Naive thymus-derived CD4-positive, alpha-beta T cell (primary cell): ENCODE data around the gene DNAJB11. TPM values are rescaled to one million over a fixed set of nuclear protein-coding genes. Genes with fewer than 3 reads are reported as not detected.

Source experiments
- ATAC-seq: fragments of 150-1000 bp; cut with Tn5 transposase; 2 replicates; pipeline ENCODE4 v1.10.0; 2021; ENCODE audit warnings: mild to moderate bottlenecking, moderate library complexity
- CTCF ChIA-PET: fragments of 350-600 bp; sonication (Branson Sonifier 250); formaldehyde crosslinking; loops from one replicate; lab custom pipeline; 2021; ENCODE audit warnings: antibody characterized with exemption; lab: Charles Lee
- POLR2A ChIA-PET: fragments of 350-600 bp; sonication (Branson Sonifier 250); formaldehyde crosslinking; loops from one replicate; lab custom pipeline; 2021; ENCODE audit warnings: antibody characterized with exemption, inconsistent platforms; lab: Charles Lee
- DNase-seq, 9 donors: peaks; one replicate each; pipeline versions ENCODE4 v3.0.0 to v3.0.0-alpha.2; 2020 to 2022; ENCODE audit warnings: mixed read lengths in 1 of 9
- H3K27ac ChIP-seq: one replicate; pipeline ENCODE4 v1.7.0; 2013; ENCODE audit warnings: mild to moderate bottlenecking, low read depth, low read length, moderate library complexity
- H3K27me3 ChIP-seq, 2 donors: one replicate each; pipeline ENCODE4 v1.7.0; 2013; ENCODE audit warnings: low read length in 2 of 2, mild to moderate bottlenecking in 2 of 2, moderate library complexity in 2 of 2; ENCODE audit not compliant: control insufficient read depth in 2 of 2, insufficient read depth in 2 of 2
- H3K36me3 ChIP-seq, 3 experiments: 1 replicate in 2 of 3; 2 replicates in 1 of 3; pipeline ENCODE4 v1.7.0; 2013; ENCODE audit warnings: low read length in 3 of 3, mild to moderate bottlenecking in 3 of 3, moderate library complexity in 1 of 3; ENCODE audit not compliant: insufficient read depth in 3 of 3, control insufficient read depth in 2 of 3
- H3K4me1 ChIP-seq, 2 donors: one replicate each; pipeline ENCODE4 v1.7.0; 2013; ENCODE audit warnings: low read length in 2 of 2, mild to moderate bottlenecking in 2 of 2, moderate library complexity in 1 of 2; ENCODE audit not compliant: control insufficient read depth in 2 of 2, insufficient read depth in 2 of 2
- H3K4me3 ChIP-seq: 2 replicates; pipeline ENCODE4 v1.7.0; 2013; ENCODE audit warnings: mild to moderate bottlenecking, low read length
- H3K9me3 ChIP-seq, 3 experiments: 1 replicate in 2 of 3; 2 replicates in 1 of 3; pipeline ENCODE4 v1.7.0; 2013; ENCODE audit warnings: low read length in 3 of 3; ENCODE audit not compliant: control insufficient read depth in 2 of 3
- H3K27ac Mint-ChIP-seq, 9 donors: one replicate each; pipeline ENCODE4 v1.8.0; 2020 to 2022; ENCODE audit warnings: mixed read lengths in 9 of 9, mild to moderate bottlenecking in 8 of 9, moderate library complexity in 5 of 9, inconsistent platforms in 2 of 9
- H3K27me3 Mint-ChIP-seq, 5 donors: one replicate each; pipeline ENCODE4 v1.8.0; 2021 to 2022; ENCODE audit warnings: mixed read lengths in 5 of 5, mild to moderate bottlenecking in 1 of 5
- H3K36me3 Mint-ChIP-seq, 5 donors: one replicate each; pipeline ENCODE4 v1.8.0; 2020 to 2022; ENCODE audit warnings: mixed read lengths in 5 of 5, mild to moderate bottlenecking in 3 of 5, inconsistent platforms in 1 of 5
- H3K4me1 Mint-ChIP-seq, 7 donors: one replicate each; pipeline ENCODE4 v1.8.0; 2020 to 2022; ENCODE audit warnings: mixed read lengths in 7 of 7, mild to moderate bottlenecking in 3 of 7, inconsistent platforms in 1 of 7
- H3K4me3 Mint-ChIP-seq, 10 donors: one replicate each; pipeline ENCODE4 v1.8.0; 2020 to 2022; ENCODE audit warnings: mild to moderate bottlenecking in 10 of 10, mixed read lengths in 10 of 10, moderate library complexity in 6 of 10, inconsistent platforms in 2 of 10
- H3K9me3 Mint-ChIP-seq, 11 donors: one replicate each; pipeline ENCODE4 v1.8.0; 2020 to 2022; ENCODE audit warnings: mixed read lengths in 11 of 11, mild to moderate bottlenecking in 4 of 11, inconsistent platforms in 1 of 11, moderate library complexity in 1 of 11
- intact Hi-C, 2 donors: fragments of 100-400 bp; cut with micrococcal nuclease; formaldehyde crosslinking; loops; one replicate each; pipeline ENCODE4 v1.15.1; 2023
- polyA plus RNA-seq, 2 donors: library from polyadenylated mRNA; unstranded; fragments of 300-500 nt; fragmentation: Illumina TruSeq; gene quantifications; one replicate each; pipeline ENCODE4 v1.2.3, GENCODE V29; 2021
- total RNA-seq, 6 experiments: library from RNA in 5 of 6; stranded (reverse) in 5 of 6; gene quantifications; 1 replicate in 5 of 6; 2 replicates in 1 of 6; pipeline ENCODE4 v1.2.3 and lab custom pipeline; 2021 to 2026

Gene DNAJB11
- total and polyA plus RNA-seq, 7 experiments from 2014 or later: 27.4 to 75.2 (median 30.4) TPM

DNA sequence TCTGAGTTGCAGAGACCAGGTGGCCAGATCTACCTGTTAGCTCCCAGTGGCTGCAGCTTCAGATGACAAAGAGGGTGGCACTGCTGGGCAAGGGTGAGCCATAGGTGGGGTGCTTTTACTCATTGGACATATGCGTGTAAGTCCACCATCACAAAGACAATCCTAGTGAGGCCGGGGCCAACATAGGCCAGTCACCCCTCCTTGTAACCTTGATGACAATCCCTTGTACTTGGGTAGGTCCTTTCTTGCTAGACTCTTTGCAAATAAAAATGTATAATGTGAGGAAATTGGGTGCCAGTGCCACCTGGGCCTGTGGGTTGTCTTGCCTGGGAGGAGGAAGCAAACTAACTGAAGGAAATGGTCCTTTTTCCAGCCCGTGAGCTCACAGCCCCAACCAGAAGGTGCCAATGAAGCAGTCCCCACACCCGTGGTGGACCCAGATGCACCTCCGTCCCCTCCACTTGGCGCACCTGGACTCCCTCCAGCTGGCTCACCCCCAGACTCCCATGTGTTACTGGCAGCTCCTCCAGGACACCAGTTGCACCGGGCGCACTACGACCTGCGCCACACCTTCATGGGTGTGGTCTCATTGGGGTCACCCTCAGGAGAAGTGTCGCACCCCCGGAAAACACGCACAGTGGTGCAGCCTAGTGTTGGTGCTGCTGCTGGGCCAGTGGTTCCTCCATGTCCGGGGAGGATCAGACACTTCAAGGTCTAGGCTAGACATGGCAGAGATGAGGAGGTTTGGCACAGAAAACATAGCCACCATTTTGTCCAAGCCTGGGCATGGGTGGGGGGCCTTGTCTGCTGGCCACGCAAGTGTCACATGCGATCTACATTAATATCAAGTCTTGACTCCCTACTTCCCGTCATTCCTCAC, 49.9 kb downstream of the DNAJB11 start:
- ATAC-seq (no peak), DNase-seq (no peak)
- Mint-ChIP-seq H3K27me3 (peaks cover 14 to 42% (median 15%) of the 10 kb centered on the region in 5 donors), H3K27ac (no peak overlapping the region), H3K9me3 (no peaks in the 10 kb centered on the region), H3K36me3 (no peaks in the 10 kb centered on the region), H3K4me1 (peaks cover 5 to 17% (median 12%) of the 10 kb centered on the region in 7 donors), H3K4me3 (no peak overlapping the region)
- peaks cover 4 to 5% of the 10 kb centered on the region in 2 donors for H3K4me1 ChIP-seq
- H3K36me3 ChIP-seq: no peaks in the 10 kb centered on the region
- intact Hi-C loops: no loop called here
- ChIA-PET CTCF (no interaction called here), POLR2A (interaction anchor here (0.6 kb wide), 1 partner anchor 10 kb away, joined by 5 read pairs; no protein-coding TSS in a partner anchor)
- no peak overlapping the region for H3K4me3 ChIP-seq
- no peaks in the 10 kb centered on the region for H3K27me3 ChIP-seq
- no peaks in the 10 kb centered on the region for H3K9me3 ChIP-seq
- H3K27ac ChIP-seq: no peak overlapping the region

DNA sequence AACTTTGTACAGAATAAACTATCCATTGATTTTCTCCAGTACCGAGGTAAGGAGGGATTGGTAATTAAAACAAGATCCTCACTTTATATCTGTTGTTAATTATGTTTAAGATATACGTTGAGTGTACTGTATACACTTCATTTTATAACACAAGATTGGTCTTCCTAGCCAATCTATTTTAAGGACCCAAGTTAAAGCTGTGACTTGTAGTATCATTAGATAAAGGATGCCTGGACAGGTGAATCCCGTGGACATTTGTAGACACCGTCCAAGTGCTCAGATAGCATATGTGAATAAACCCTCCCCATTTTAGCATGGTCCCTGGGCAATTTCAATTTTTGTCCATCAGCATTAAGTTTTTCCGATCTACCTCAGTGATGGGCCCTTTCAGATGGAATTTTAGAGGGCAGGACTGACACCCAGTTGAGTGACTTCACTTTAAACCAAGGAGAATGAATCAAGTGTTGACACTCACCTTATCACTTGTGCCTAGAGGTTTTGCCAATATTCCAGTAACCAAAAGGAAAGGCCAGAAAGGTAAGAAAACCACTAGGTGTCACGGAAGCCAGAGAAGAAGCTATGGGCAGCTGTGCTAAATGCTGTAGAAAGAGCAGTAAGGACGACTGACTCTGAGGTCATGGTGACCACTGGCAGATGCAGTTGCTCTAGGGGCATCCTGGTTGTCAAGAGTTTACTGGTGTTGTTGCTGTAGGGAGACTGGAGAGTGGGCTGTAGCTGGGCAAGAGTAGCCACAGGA, 51.6 kb downstream of the DNAJB11 start:
- Histone ChIP-seq H3K4me3 (no peak overlapping the region), H3K9me3 (no peaks in the 10 kb centered on the region), H3K36me3 (no peaks in the 10 kb centered on the region), H3K27me3 (no peaks in the 10 kb centered on the region), H3K4me1 (peaks cover 4 to 5% of the 10 kb centered on the region in 2 donors), H3K27ac (no peak overlapping the region)
- Mint-ChIP-seq H3K27me3 (peaks cover 12 to 39% (median 15%) of the 10 kb centered on the region in 5 donors), H3K36me3 (no peaks in the 10 kb centered on the region), H3K27ac (no peak overlapping the region), H3K4me1 (peaks cover 3 to 7% (median 6%) of the 10 kb centered on the region in 7 donors), H3K9me3 (no peaks in the 10 kb centered on the region), H3K4me3 (no peak overlapping the region)
- POLR2A ChIA-PET: no interaction called here
- CTCF ChIA-PET: interaction anchor here (0.7 to 1.0 kb wide), 2 partner anchors 9 to 501 kb away, joined by 3 to 4 read pairs; partner anchors contain the start of gene AHSG
- DNase-seq (no peak), ATAC-seq (no peak)
- intact Hi-C loops: no loop called here

GRCh38 chr3:186622651-186623310, 52.3 kb downstream of the DNAJB11 start:
- H3K36me3 ChIP-seq: no peaks in the 10 kb centered on the region
- no peak for DNase-seq
- Mint-ChIP-seq H3K27me3 (peaks cover 10 to 35% (median 14%) of the 10 kb centered on the region in 5 donors), H3K9me3 (no peaks in the 10 kb centered on the region), H3K4me1 (peaks cover 0 to under 1% (median 0%) of the 10 kb centered on the region in 7 donors), H3K4me3 (no peak overlapping the region), H3K36me3 (no peaks in the 10 kb centered on the region), H3K27ac (no peak overlapping the region)
- no peaks in the 10 kb centered on the region for H3K4me1 ChIP-seq
- H3K27ac ChIP-seq: no peak overlapping the region
- H3K27me3 ChIP-seq: no peaks in the 10 kb centered on the region
- POLR2A ChIA-PET: no interaction called here
- no peak for ATAC-seq
- CTCF ChIA-PET: no interaction called here
- no peaks in the 10 kb centered on the region for H3K9me3 ChIP-seq
- intact Hi-C loops: no loop called here
- no peak overlapping the region for H3K4me3 ChIP-seq

- POLR2A ChIA-PET: no interaction called here
Observed at GRCh38 chr3:186624598-186624997, 54.1 kb downstream of the DNAJB11 start.

GRCh38 chr3:186625600-186626042, 55.1 kb downstream of the DNAJB11 start:
- intact Hi-C loops: no loop called here
- DNase-seq (no peak), ATAC-seq (no peak)
- Mint-ChIP-seq H3K4me3 (no peak overlapping the region), H3K27me3 (peaks cover 0 to 33% (median 8%) of the 10 kb centered on the region in 5 donors), H3K36me3 (no peaks in the 10 kb centered on the region), H3K9me3 (no peaks in the 10 kb centered on the region), H3K4me1 (peaks cover 0 to under 1% (median 0%) of the 10 kb centered on the region in 7 donors), H3K27ac (no peak overlapping the region)
- Histone ChIP-seq H3K27me3 (no peaks in the 10 kb centered on the region), H3K4me1 (no peaks in the 10 kb centered on the region), H3K4me3 (no peak overlapping the region), H3K36me3 (no peaks in the 10 kb centered on the region), H3K27ac (no peak overlapping the region), H3K9me3 (no peaks in the 10 kb centered on the region)
- ChIA-PET CTCF (interaction anchor here (1.2 to 2.2 kb wide), 2 partner anchors 9 to 15 kb away, joined by 3 to 7 read pairs; no protein-coding TSS in a partner anchor), POLR2A (no interaction called here)

More at GRCh38 chr3:186624598-186624997, 54.1 kb downstream of the DNAJB11 start:
- ATAC-seq: no peak
- H3K4me1 Mint-ChIP-seq: no peaks in the 10 kb centered on the region
- no peaks in the 10 kb centered on the region for H3K9me3 ChIP-seq
- DNase-seq: no peak
- H3K27me3 Mint-ChIP-seq: peaks cover 0 to 32% (median 4%) of the 10 kb centered on the region in 5 donors
- no peak overlapping the region for H3K27ac ChIP-seq
- intact Hi-C loops: no loop called here
- CTCF ChIA-PET: interaction anchor here (1.2 to 2.2 kb wide), 2 partner anchors 8 to 14 kb away, joined by 3 to 7 read pairs; no protein-coding TSS in a partner anchor
- no peaks in the 10 kb centered on the region for H3K36me3 Mint-ChIP-seq
- H3K9me3 Mint-ChIP-seq: no peaks in the 10 kb centered on the region
- no peaks in the 10 kb centered on the region for H3K36me3 ChIP-seq
- H3K27me3 ChIP-seq: no peaks in the 10 kb centered on the region
- no peaks in the 10 kb centered on the region for H3K4me1 ChIP-seq
- H3K27ac Mint-ChIP-seq: no peak overlapping the region
- no peak overlapping the region for H3K4me3 ChIP-seq
- H3K4me3 Mint-ChIP-seq: no peak overlapping the region

DNA sequence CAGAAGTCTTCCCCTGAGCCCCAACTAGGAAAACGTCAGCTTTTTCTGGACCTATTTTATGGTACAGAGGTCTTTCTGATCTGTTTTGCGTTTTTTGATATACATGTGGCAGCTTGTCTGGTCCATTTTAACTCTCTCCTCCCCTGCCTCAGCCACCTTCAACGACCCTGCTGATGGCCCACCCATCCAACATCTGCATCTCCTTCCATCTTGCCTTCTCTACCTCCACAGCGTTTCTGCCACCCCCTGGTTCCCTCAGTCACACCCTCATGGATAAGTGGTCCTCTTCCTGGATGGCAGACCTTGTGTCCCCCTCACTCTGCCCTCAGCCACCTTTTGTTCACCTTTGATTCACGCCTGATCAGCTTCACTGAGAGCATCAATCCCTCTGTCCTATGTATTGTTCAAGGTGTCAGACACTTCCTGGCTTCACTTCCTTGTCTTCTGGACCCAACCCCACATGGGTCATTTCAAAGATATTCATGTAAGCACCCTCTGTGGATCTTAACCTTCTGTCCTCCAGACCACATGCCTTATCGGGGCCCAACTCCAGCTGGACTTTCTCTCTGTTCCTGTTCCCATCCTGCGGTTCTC, 55.8 kb downstream of the DNAJB11 start:
- Histone ChIP-seq H3K36me3 (no peaks in the 10 kb centered on the region), H3K9me3 (no peaks in the 10 kb centered on the region), H3K27ac (no peak overlapping the region), H3K27me3 (no peaks in the 10 kb centered on the region), H3K4me3 (no peak overlapping the region), H3K4me1 (no peaks in the 10 kb centered on the region)
- H3K36me3 Mint-ChIP-seq: no peaks in the 10 kb centered on the region
- peaks cover 0 to 2% (median 0%) of the 10 kb centered on the region in 7 donors for H3K4me1 Mint-ChIP-seq
- no peak for DNase-seq
- peaks cover 0 to 33% (median 14%) of the 10 kb centered on the region in 5 donors for H3K27me3 Mint-ChIP-seq
- H3K4me3 Mint-ChIP-seq: no peak overlapping the region
- ATAC-seq: no peak
- H3K27ac Mint-ChIP-seq: no peak overlapping the region
- no peaks in the 10 kb centered on the region for H3K9me3 Mint-ChIP-seq
- CTCF ChIA-PET: interaction anchor here (1.0 to 2.2 kb wide), 2 partner anchors 10 to 15 kb away, joined by 3 to 7 read pairs; no protein-coding TSS in a partner anchor
- POLR2A ChIA-PET: no interaction called here
- intact Hi-C loops: no loop called here
